ENCODE results near the gene ZNF140. TPM values are rescaled to one million over a fixed set of nuclear protein-coding genes. Genes with fewer than 3 reads are reported as not detected.
A peak's percentile ranks its signal among the peaks of the same experiment; 100 is the strongest.

ZNF140 gene
- 10 to 100 TPM; 10.9 to 15.8 TPM for total RNA-seq
- total RNA-seq, result 23.8 to 42.9 reads per million in 2 donors

DNA sequence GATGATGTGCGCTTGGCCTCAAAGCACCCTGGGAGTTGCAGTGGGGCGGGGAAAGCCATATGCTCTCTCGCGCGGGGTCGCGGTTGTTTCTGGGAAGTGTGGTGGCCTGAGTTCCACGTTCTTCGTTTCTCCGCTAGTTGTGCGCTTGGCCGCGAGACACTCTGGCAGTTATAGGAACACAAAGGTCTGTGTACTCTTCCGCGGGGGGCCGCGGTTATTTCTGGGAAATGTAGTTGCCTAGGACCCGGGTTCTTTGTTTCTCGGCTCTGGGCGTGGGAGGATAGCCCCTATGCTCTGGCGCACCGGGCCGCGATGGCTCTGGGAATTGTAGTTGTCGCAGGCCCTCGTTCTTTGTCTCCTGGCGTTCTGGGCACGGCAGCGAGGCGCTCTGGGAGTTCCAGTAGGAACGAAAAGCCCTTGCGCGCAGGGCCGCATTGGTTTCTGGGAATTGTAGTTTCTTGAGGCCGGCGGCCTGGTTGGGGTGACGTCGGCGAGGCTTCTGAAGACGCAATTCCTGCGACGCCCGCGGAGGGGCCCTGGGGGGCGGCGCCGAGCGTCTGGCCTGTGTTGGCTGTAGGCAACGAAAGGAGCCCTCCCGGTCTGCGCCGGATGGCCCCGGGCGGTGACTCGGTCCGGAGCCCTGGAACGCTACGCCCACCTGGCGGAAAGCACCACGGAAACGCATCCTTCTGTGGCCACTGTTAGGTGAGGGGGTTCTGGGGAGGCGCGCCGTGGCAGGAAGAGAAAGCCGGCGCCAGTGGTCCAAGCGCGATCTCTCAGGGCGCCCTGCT is at the start of gene ZNF140:
Gene ZNF140 (plus strand): TSS at position 556 of the 791 bp plus-strand sequence. CDS start 398 bp downstream, outside the sequence.
- no peaks in the 10 kb centered on the region for H3K27me3 Mint-ChIP-seq
- ATAC-seq (peak; percentile 68), DNase-seq (peak; percentile 85 to 92 (median 89))
- no peaks in the 10 kb centered on the region for H3K4me1 Mint-ChIP-seq
- H3K9me3 ChIP-seq (ENCODE audit: control insufficient read depth, low read length, poor library complexity, severe bottlenecking), result peaks cover 29% of the 10 kb centered on the region
- H3K36me3 Mint-ChIP-seq (ENCODE audit: low read depth), result peaks cover 4% of the 10 kb centered on the region
- no peak within 1 kb of the TSS for H3K27ac Mint-ChIP-seq
- no peak within 1 kb of the TSS for H3K4me3 Mint-ChIP-seq

- ATAC-seq, result peak; percentile 96
Observed at GRCh38 chr12:133037207-133038005, 43.3 kb upstream of the ZNF140 start, which contains the start of gene ZNF84. ZNF84 (plus strand) TSS chr12:133037509; CDS start chr12:133041468, 3,959 bp downstream.

DNA sequence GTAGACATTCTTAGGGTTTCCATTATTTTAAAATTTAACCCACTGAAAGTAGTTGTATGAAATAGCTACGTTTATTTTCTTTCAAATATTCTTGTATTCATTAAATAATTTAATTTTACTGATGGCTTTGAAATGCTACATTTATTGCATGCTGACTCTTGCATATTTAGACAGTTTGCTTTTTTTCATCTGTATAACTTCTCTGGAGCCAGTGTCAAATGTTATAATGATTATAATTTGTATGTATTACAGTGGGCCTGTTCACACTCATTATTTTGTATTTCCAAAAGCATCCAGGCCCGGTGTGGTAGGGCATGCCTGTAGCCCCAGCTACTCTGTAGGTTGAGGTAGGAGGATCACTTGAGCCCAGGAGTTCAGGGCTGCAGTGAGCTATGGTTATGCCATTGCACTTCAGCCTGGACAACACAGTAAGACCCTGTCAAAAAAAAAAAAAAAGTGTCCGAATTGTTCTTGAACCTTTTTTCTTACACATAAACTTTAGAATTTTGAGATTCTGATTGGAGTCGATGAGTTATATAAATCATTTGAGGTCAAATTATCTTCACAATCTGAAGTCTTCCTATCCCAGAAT is 42.5 kb upstream of the ZNF140 start:
- Mint-ChIP-seq H3K36me3 (ENCODE audit: low read depth) (peaks cover 2% of the 10 kb centered on the region), H3K4me3 (peak overlapping the region; percentile 86), H3K27ac (peak overlapping the region; percentile 90), H3K27me3 (no peaks in the 10 kb centered on the region), H3K4me1 (no peaks in the 10 kb centered on the region)
- peaks cover 27% of the 10 kb centered on the region for H3K9me3 ChIP-seq (ENCODE audit: control insufficient read depth, low read length, poor library complexity, severe bottlenecking)
- DNase-seq, result no peak
- no peak for ATAC-seq

More at GRCh38 chr12:133037207-133038005, 43.3 kb upstream of the ZNF140 start, which contains the start of gene ZNF84:
- H3K27me3 Mint-ChIP-seq, result no peaks in the 10 kb centered on the region
- peak within 1 kb of the TSS; percentile 90 for H3K27ac Mint-ChIP-seq
- DNase-seq, result peak; percentile 92 to 95 (median 94)
- H3K9me3 ChIP-seq (ENCODE audit: control insufficient read depth, low read length, poor library complexity, severe bottlenecking), result peaks cover 27% of the 10 kb centered on the region
- H3K4me1 Mint-ChIP-seq, result no peaks in the 10 kb centered on the region
- H3K36me3 Mint-ChIP-seq (ENCODE audit: low read depth), result no peaks in the 10 kb centered on the region
- peak within 1 kb of the TSS; percentile 86 for H3K4me3 Mint-ChIP-seq

DNA sequence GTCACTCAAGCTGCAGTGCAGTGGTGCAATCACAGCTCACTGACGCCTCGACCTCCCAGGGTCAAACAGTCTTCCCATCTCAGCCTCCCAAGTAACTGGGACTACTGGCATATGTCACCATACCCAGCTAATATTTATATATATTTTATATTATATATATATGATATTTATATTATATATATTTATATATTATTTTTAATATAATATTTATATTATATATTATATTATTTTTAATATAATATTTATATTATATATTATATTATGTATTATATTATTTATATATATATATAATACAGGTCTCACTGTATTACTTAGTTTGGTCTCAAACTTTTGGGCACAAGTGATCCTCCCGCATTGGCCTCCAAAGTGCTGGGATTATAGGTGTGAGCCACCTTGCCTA is 34.0 kb upstream of the ZNF140 start:
- Mint-ChIP-seq H3K27me3 (no peaks in the 10 kb centered on the region), H3K4me3 (no peak overlapping the region), H3K36me3 (ENCODE audit: low read depth) (peaks cover 23% of the 10 kb centered on the region), H3K27ac (no peak overlapping the region), H3K4me1 (no peaks in the 10 kb centered on the region)
- H3K9me3 ChIP-seq (ENCODE audit: control insufficient read depth, low read length, poor library complexity, severe bottlenecking), result peaks cover 67% of the 10 kb centered on the region
- ATAC-seq, result no peak
- no peak for DNase-seq

- Mint-ChIP-seq H3K27ac (peak overlapping the region; percentile 27), H3K4me1 (no peaks in the 10 kb centered on the region), H3K36me3 (ENCODE audit: low read depth) (peaks cover 5% of the 10 kb centered on the region), H3K4me3 (peak overlapping the region; percentile 0), H3K27me3 (no peaks in the 10 kb centered on the region)
- DNase-seq (no peak), ATAC-seq (no peak)
- H3K9me3 ChIP-seq (ENCODE audit: control insufficient read depth, low read length, poor library complexity, severe bottlenecking), result peaks cover 77% of the 10 kb centered on the region
Observed at GRCh38 chr12:133057446-133057845, 23.3 kb upstream of the ZNF140 start.

- ATAC-seq (no peak), DNase-seq (no peak)
- Mint-ChIP-seq H3K27ac (peak overlapping the region; percentile 27), H3K36me3 (ENCODE audit: low read depth) (peaks cover 2% of the 10 kb centered on the region), H3K4me3 (no peak overlapping the region), H3K27me3 (no peaks in the 10 kb centered on the region), H3K4me1 (no peaks in the 10 kb centered on the region)
- H3K9me3 ChIP-seq (ENCODE audit: control insufficient read depth, low read length, poor library complexity, severe bottlenecking), result peaks cover 75% of the 10 kb centered on the region
Observed at GRCh38 chr12:133058203-133059113, 22.3 kb upstream of the ZNF140 start.

DNA sequence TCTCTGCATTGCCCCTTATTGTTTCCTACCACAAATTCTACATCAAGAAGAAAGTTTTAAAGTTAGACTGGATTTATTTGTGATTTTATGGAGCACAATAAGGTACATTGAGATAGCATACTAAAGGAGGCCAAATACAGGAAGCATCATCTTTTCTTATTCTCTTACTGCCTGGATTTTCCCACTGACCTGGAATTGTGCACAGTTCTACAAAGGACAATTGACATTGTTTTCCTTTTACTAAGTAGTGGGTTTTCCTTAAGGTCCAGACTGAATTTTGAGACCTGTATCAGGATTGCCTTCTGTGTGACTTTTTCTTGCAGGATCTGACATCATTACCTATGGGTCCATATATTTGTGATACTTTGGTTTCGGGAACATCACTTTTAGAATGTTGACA is 18.8 kb upstream of the ZNF140 start:
- Mint-ChIP-seq H3K36me3 (ENCODE audit: low read depth) (no peaks in the 10 kb centered on the region), H3K27me3 (no peaks in the 10 kb centered on the region), H3K27ac (no peak overlapping the region), H3K4me1 (no peaks in the 10 kb centered on the region), H3K4me3 (no peak overlapping the region)
- DNase-seq, result no peak
- H3K9me3 ChIP-seq (ENCODE audit: control insufficient read depth, low read length, poor library complexity, severe bottlenecking), result peaks cover 68% of the 10 kb centered on the region
- ATAC-seq, result no peak

DNA sequence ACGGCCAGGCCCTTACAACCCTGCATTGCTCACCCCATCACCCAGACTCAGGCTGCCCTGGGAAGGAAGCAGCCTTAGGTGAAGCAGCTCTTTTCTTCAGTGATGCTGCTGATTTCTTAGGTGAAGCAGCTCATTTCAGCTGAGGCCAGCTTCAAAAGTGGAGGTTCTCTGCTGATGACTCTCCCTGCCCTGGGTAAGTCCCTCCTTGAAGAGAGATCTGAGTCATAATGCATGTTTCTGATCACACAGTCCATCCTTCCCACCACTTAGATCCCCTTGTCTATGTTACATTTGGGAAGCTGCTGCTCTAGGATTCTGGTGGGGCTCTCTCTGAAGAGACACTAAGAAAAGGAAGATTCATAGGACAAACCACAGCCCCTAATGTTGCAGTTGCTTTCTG is 17.2 kb upstream of the ZNF140 start:
- ATAC-seq (no peak), DNase-seq (no peak)
- Mint-ChIP-seq H3K4me3 (no peak overlapping the region), H3K4me1 (no peaks in the 10 kb centered on the region), H3K36me3 (ENCODE audit: low read depth) (no peaks in the 10 kb centered on the region), H3K27me3 (no peaks in the 10 kb centered on the region), H3K27ac (no peak overlapping the region)
- peaks cover 60% of the 10 kb centered on the region for H3K9me3 ChIP-seq (ENCODE audit: control insufficient read depth, low read length, poor library complexity, severe bottlenecking)

DNA sequence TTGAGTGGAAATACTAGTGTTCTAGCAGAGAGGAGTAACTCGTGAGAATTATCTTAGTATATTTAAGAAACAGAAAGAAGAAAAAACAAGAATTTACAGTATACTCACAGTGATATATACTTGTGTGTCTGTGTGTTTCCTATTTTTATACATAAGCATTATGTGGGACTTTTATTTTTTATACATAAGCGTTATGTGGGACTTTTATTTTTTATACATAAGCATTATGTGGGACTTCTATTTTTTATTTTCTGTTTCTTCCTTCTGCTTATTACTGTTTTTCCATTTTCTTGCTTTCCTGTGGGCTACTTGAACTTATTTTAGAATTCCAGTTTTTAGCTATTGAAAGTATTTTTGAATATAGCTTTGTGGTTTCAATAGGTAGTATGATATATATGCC is 6.9 kb upstream of the ZNF140 start:
- ATAC-seq, result no peak
- DNase-seq, result no peak
- Mint-ChIP-seq H3K4me1 (no peaks in the 10 kb centered on the region), H3K27me3 (no peaks in the 10 kb centered on the region), H3K27ac (no peak overlapping the region), H3K4me3 (no peak overlapping the region), H3K36me3 (ENCODE audit: low read depth) (no peaks in the 10 kb centered on the region)
- H3K9me3 ChIP-seq (ENCODE audit: control insufficient read depth, low read length, poor library complexity, severe bottlenecking), result peaks cover 21% of the 10 kb centered on the region

- H3K9me3 ChIP-seq (ENCODE audit: control insufficient read depth, low read length, poor library complexity, severe bottlenecking), result peaks cover 24% of the 10 kb centered on the region
- H3K27me3 Mint-ChIP-seq, result no peaks in the 10 kb centered on the region
- ATAC-seq (peak; percentile 75), DNase-seq (peak; percentile 84 to 92 (median 90))
- no peaks in the 10 kb centered on the region for H3K4me1 Mint-ChIP-seq
- H3K27ac Mint-ChIP-seq, result no peak overlapping the region
- H3K36me3 Mint-ChIP-seq (ENCODE audit: low read depth), result peaks cover 4% of the 10 kb centered on the region
- H3K4me3 Mint-ChIP-seq, result no peak overlapping the region
Observed at GRCh38 chr12:133080026-133080367, 726 bp upstream of the ZNF140 start.

DNA sequence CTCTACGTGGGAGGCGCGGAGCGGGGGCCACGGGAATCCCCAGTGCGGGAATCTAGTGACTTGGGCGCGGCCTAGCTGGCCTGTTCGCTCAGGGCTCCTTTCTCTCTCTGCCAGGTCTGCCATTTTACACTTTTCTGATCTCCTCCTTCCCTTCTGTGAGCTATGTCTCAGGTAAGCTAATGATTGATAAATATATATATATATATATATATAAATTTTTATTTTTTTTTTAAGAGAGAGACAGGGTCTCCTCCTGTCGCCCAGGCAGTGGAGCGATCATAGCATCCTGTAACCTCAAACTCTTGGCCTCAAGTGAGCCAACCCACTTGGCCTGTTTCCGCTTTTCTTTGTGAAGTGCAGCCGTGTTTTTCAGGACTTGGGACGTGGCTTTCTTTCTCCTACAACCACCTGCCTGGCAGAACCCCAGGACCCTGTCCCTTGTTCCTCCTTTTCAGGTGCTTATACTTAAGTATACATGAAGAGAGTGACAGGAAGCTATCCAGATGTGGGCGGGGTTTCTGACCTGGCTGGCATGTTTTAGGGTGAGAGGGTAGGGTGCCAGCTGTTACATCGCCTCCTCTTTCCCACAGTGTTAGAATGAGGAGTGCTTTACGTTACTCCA is 547 bp downstream of the ZNF140 start:
- Mint-ChIP-seq H3K27me3 (no peaks in the 10 kb centered on the region), H3K4me3 (no peak overlapping the region), H3K27ac (no peak overlapping the region), H3K36me3 (ENCODE audit: low read depth) (peaks cover 4% of the 10 kb centered on the region), H3K4me1 (no peaks in the 10 kb centered on the region)
- DNase-seq, result no peak
- peaks cover 36% of the 10 kb centered on the region for H3K9me3 ChIP-seq (ENCODE audit: control insufficient read depth, low read length, poor library complexity, severe bottlenecking)
- ATAC-seq, result peak; percentile 45

GRCh38 chr12:133083345-133083744 is 2.6 kb downstream of the ZNF140 start:
- no peaks in the 10 kb centered on the region for H3K4me1 Mint-ChIP-seq
- H3K4me3 Mint-ChIP-seq, result no peak overlapping the region
- ATAC-seq (no peak), DNase-seq (no peak)
- no peaks in the 10 kb centered on the region for H3K27me3 Mint-ChIP-seq
- H3K9me3 ChIP-seq (ENCODE audit: control insufficient read depth, low read length, poor library complexity, severe bottlenecking), result peaks cover 39% of the 10 kb centered on the region
- peaks cover 13% of the 10 kb centered on the region for H3K36me3 Mint-ChIP-seq (ENCODE audit: low read depth)
- no peak overlapping the region for H3K27ac Mint-ChIP-seq

All from T-helper 17 cell (primary cell).